Panc1 (cell line): ENCODE results near the gene GNAT3. TPM values are rescaled to one million over a fixed set of nuclear protein-coding genes. Genes with fewer than 3 reads are reported as not detected.

Experiments
- ATAC-seq: fragments of 200-7000 bp; cut with Tn5 transposase; 2 replicates; pipeline ENCODE4 v1.9.1; 2020; ENCODE audit warnings: mild to moderate bottlenecking, moderate library complexity
- BruUV-seq: library from RNA; stranded (reverse); fragments of 400-500 nt; replicated peaks from 2 replicates; lab custom pipeline; 2021; lab: Mats Ljungman, UMichigan
- CTCF ChIA-PET: fragments of 300-600 bp; sonication (Branson Sonifier 250); formaldehyde crosslinking; loops from one replicate; lab custom pipeline; 2022; ENCODE audit warnings: antibody characterized with exemption; lab: Charles Lee
- POLR2A ChIA-PET: fragments of 300-600 bp; sonication (Branson Sonifier 250); formaldehyde crosslinking; loops from one replicate; lab custom pipeline; 2022; ENCODE audit warnings: antibody characterized with exemption; lab: Charles Lee
- DNase-seq: peaks from one replicate; pipeline ENCODE4 v3.0.0-alpha.2; 2010; ENCODE audit warnings: low read depth, low spot score
- H3K27ac ChIP-seq: 2 replicates; pipeline ENCODE4 v1.5.1; 2011; ENCODE audit warnings: mild to moderate bottlenecking, low read length, inconsistent platforms
- H3K27me3 ChIP-seq: fragments of 200-500 bp; sonication (Bioruptor generic); 2 replicates; pipeline ENCODE4 v1.6.0; 2014; ENCODE audit warnings: low read length, inconsistent platforms; ENCODE audit not compliant: control insufficient read depth, insufficient read depth
- H3K36me3 ChIP-seq: fragments of 200-500 bp; sonication (Bioruptor generic); 2 replicates; pipeline ENCODE4 v1.5.1; 2014; ENCODE audit warnings: inconsistent platforms, mild to moderate bottlenecking, low read length, moderate library complexity; ENCODE audit not compliant: control insufficient read depth, insufficient read depth
- H3K4me1 ChIP-seq: 2 replicates; pipeline ENCODE4 v1.5.1; 2011; ENCODE audit warnings: inconsistent platforms, mild to moderate bottlenecking, low read length, moderate library complexity; ENCODE audit not compliant: control insufficient read depth, insufficient read depth
- H3K4me3 ChIP-seq, 2 experiments: 2 replicates each; pipeline ENCODE4 v1.5.1; 2011 to 2012; ENCODE audit warnings: low read depth in 2 of 2, low read length in 2 of 2, mild to moderate bottlenecking in 2 of 2, inconsistent platforms in 1 of 2, moderate library complexity in 1 of 2
- H3K9me3 ChIP-seq: fragments of 200-500 bp; sonication (Bioruptor generic); 2 replicates; pipeline ENCODE4 v1.5.1; 2014; ENCODE audit warnings: low read depth, mild to moderate bottlenecking, inconsistent platforms, low read length, moderate library complexity; ENCODE audit not compliant: control insufficient read depth, insufficient read depth
- CTCF ChIP-seq: fragments of 450-650 bp; IDR thresholded peaks from 2 replicates; pipeline ENCODE4 v1.5.1; 2017; ENCODE audit warnings: mild to moderate bottlenecking
- POLR2AphosphoS5 ChIP-seq: IDR thresholded peaks from 2 replicates; pipeline ENCODE4 v1.6.1; 2012; ENCODE audit warnings: mild to moderate bottlenecking, low read depth, low read length, moderate library complexity
- REST ChIP-seq, 2 experiments: IDR thresholded peaks; 2 replicates each; pipeline ENCODE4 v1.6.1; 2011 to 2012; ENCODE audit warnings: low read depth in 2 of 2, control low read depth in 1 of 2, low read length in 1 of 2, mild to moderate bottlenecking in 1 of 2, moderate library complexity in 1 of 2; ENCODE audit not compliant: insufficient read depth in 1 of 2
- SIN3A ChIP-seq: IDR thresholded peaks from 2 replicates; pipeline ENCODE4 v1.6.1; 2012; ENCODE audit warnings: low read depth, mild to moderate bottlenecking, low read length, moderate library complexity, borderline replicate concordance; ENCODE audit not compliant: insufficient read depth
- TCF7L2 ChIP-seq: IDR thresholded peaks from 2 replicates; pipeline ENCODE4 v1.6.1; 2011; ENCODE audit warnings: mild to moderate bottlenecking, low read depth, low read length, inconsistent platforms
- in situ Hi-C: cut with HindIII; loops from 2 replicates; pipeline ENCODE4 v1.10.0; 2016; ENCODE audit warnings: low sequenced_read_pairs, low pct_unique_long_range_greater_than_20kb
- intact Hi-C: fragments of 100-400 bp; cut with micrococcal nuclease; formaldehyde crosslinking; loops from one replicate; pipeline ENCODE4 v1.10.0; 2022; ENCODE audit not compliant: unreplicated experiment
- total RNA-seq: library from RNA; stranded (reverse); gene quantifications from one replicate; pipeline ENCODE4 v1.2.1, GENCODE V29; 2021; ENCODE audit not compliant: unreplicated experiment

The GNAT3 gene
- total RNA-seq, 1 experiment from 2014 or later, result not detected

- intact Hi-C loops, result no loop called here
- ATAC-seq, result no peak
Observed at GRCh38 chr7:80548840-80549530, 37.1 kb upstream of the GNAT3 start.

GRCh38 chr7:80542398-80542797 lies 30.5 kb upstream of the GNAT3 start:
- ATAC-seq (peak; percentile 42; the same call in 1 of the 2 replicates), DNase-seq (peak; percentile 47)
- ChIA-PET POLR2A (no interaction called here), CTCF (no interaction called here)
- Histone ChIP-seq H3K27ac (no peak overlapping the region), H3K4me1 (no peaks in the 10 kb centered on the region), H3K9me3 (no peaks in the 10 kb centered on the region), H3K27me3 (no peaks in the 10 kb centered on the region), H3K4me3 (no peak overlapping the region), H3K36me3 (no peaks in the 10 kb centered on the region)
- no TSS peak for BruUV-seq
- TF ChIP-seq TCF7L2 (no peak), POLR2AphosphoS5 (no peak), CTCF (no peak), REST (IDR thresholded peaks at IDR 0.05; ENCODE audit: insufficient read depth in 1 of 2, low read depth in 2 of 2, low read length in 1 of 2) (no peak), SIN3A (no peak)
- in situ Hi-C loops (no loop called here), intact Hi-C loops (no loop called here)

More at GRCh38 chr7:80548840-80549530, 37.1 kb upstream of the GNAT3 start:
- POLR2A ChIA-PET, result no interaction called here
- TF ChIP-seq POLR2AphosphoS5 (no peak), TCF7L2 (no peak), CTCF (no peak), SIN3A (no peak), REST (IDR thresholded peaks at IDR 0.05; ENCODE audit: insufficient read depth in 1 of 2, low read depth in 2 of 2, low read length in 1 of 2) (no peak)
- no peaks in the 10 kb centered on the region for H3K36me3 ChIP-seq
- no peaks in the 10 kb centered on the region for H3K4me1 ChIP-seq
- BruUV-seq, result no TSS peak
- no peak overlapping the region for H3K27ac ChIP-seq
- no peak overlapping the region for H3K4me3 ChIP-seq
- in situ Hi-C loops, result no loop called here
- H3K27me3 ChIP-seq, result no peaks in the 10 kb centered on the region
- DNase-seq, result no peak
- CTCF ChIA-PET, result no interaction called here
- H3K9me3 ChIP-seq, result no peaks in the 10 kb centered on the region
